T-helper 1 cell (primary cell): ENCODE data around the gene TMX3.

Experiments
- DNase-seq, 5 donors: peaks; one replicate each; pipeline ENCODE4 v3.0.0-alpha.2; 2012 to 2020
- total RNA-seq, 4 donors: gene quantifications; one replicate each; lab custom pipeline; 2026; lab: John Stamatoyannopoulos, UW

Gene TMX3, protein sequence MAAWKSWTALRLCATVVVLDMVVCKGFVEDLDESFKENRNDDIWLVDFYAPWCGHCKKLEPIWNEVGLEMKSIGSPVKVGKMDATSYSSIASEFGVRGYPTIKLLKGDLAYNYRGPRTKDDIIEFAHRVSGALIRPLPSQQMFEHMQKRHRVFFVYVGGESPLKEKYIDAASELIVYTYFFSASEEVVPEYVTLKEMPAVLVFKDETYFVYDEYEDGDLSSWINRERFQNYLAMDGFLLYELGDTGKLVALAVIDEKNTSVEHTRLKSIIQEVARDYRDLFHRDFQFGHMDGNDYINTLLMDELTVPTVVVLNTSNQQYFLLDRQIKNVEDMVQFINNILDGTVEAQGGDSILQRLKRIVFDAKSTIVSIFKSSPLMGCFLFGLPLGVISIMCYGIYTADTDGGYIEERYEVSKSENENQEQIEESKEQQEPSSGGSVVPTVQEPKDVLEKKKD
- total RNA-seq: 41.1 to 71.9 (median 55.1) reads per million in 4 donors

DNA sequence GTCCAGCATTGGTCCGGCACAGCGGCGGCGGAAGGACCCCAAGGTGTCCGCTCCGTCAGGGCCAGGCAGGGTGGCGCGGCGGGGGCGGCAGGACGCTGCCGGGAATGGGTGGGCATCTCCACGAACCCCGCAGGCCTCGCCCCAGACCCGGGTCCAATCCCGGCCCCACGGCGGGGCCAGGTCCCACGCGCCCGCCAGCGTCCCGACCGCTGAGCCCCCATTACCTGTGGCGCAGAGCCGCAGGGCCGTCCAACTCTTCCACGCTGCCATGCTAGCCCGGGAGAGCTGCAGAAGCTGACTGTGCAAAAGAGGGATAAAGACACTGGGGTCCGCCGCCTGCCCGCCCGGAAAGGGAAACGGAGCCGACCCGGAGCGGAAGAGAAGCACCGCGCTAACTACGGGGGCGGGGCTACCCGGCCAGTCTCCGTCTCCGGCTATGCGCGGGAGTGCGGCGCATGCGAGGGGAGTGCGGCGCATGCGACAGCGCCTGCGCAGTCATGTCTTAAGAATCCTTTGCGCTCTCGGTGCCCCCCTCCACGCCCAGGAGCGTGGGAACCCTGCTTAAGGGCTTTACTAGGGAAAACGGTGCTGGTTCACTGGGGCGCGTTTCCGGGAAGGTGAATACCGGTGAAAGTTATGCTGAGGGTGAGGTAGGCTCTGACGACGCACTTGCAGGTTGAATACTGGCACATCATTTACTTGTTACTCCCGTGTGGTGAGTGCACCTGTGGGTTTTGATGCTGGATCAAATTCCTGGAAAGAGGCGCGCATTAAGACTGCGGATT lies at the start of gene TMX3:
Gene TMX3 (minus strand): TSS at position 397 of the 785 bp plus-strand sequence. CDS start 127 bp downstream, at position 270.
- DNase-seq: peak; percentile 84 to 94 (median 88)

DNA sequence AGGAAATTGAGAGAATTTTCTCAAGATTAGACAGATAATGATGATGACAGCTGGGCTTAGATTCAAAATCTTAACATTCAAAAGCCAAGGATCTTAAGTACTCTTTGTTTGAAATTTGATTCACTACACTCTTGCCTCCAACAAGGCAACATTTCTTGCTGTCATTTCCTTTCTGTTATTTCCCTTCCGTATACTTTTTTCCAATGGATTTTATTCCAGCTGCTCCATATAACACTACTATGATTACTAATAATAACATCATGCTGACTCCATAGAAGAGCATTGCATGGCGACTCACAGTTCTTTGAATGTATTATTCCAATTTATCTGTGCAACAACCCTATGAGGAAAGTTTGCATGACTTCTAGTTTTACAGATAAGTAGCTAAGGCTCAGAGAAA lies 49.1 kb upstream of the TMX3 start:
- DNase-seq: no peak

DNA sequence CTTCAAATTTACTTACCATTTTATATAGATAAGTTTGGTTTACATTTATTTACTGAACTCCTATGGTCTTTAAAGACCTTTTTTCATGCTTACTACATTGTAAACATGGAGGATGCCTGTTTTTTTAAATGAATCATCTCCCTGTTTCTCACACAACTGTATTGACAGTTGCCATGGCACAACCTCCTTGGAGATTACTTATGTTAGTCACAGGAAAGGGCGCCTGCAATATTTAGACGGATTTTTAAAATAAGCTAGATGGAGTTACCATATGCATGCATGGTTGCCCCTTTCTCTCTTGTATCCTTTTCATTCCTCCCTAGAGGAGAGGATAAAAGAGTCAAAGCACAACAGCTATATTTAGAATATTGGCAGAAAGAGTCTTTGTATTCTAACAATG lies 48.2 kb upstream of the TMX3 start:
- DNase-seq: no peak

DNA sequence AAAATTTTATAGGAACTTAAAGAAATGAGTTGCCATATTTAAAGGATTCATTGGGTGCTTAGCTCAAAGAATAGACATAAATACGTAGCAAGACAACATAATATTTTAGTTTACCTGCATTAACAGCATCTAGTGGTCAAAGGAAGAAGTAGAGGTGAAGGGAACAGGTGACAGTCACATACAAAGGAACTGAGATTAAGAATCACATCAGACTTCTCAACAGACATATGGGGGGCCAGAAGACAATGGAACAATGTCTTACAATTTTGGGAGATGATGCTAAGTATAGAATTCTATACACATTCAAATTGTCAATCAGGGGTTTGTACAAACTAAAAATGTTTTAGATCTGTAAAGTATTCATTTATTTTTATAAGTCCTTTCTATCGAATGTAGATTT lies 44.4 kb upstream of the TMX3 start:
- DNase-seq: no peak

DNA sequence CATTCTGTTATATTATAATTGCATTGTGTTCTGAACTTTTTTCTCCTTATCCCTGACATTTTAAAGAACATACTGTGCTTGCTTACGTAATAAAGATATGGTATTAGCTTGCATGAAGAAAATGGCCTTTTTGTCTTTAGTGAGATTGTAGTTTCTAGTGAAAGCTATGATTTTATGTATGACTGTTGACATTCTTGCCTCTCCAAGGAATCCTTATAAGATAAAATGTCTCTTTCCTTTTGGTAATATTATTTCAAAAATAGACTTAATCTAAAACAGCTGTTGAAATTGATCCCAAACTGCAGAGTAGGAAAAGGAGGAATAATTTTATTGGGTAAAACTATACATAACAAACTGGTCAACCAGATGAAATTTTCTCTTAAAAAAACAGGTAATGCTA lies 42.2 kb upstream of the TMX3 start:
- DNase-seq: no peak

DNA sequence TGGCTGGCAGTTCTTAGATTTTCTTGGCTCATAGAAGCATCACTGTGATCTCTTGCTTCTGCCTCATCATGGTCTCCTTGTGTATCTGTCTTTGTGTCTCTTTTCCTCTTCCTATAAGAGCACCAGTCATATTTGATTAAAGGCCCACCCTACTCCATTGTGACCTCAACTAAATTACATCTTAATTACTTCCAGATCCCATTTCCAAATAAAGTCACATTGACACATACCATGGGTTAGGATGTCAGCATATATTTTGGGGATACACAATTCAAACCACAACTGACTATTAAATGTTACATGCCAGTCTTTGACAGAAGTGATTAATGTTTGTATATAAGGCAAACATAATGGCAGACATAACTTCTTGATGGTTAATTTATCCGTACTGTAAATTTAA lies 27.3 kb upstream of the TMX3 start:
- DNase-seq: no peak

DNA sequence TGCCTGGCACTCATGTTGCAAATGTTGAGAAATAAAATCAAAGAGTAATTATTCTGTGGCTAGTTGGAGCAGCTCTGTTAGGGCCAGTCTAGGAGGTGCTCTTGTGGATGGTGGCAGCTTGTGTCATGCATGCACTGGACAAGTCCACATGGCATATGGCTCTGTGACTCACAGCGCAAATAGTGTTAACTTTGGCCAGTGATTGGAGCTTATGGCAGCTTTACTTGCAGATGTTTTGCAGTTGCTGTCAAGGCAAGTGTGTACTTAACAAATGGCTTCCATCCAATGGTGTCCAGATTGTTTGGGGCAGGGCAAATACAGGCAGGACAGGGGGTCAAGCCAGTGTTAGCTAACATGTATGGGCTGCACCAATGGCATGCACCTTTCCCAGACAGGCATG lies 26.1 kb upstream of the TMX3 start:
- no peak for DNase-seq

DNA sequence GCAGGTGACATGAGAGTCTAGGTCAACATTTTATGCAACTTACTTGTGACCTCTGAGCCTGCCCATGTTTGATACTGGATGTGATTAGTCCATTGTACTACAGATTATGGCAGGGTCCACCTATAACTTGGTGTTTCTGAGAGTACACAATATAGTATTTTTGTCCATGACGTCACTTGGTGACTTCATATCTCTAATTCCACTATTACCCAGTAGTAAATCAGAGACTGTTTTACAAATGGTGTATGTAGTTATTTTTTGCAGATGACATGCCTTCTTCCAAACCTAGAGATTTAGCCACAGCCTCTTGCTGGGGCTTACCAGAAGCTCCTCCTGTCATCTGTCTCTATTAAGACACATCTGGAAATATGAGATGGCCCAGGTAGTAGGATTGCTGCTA lies 24.6 kb upstream of the TMX3 start:
- no peak for DNase-seq

DNA sequence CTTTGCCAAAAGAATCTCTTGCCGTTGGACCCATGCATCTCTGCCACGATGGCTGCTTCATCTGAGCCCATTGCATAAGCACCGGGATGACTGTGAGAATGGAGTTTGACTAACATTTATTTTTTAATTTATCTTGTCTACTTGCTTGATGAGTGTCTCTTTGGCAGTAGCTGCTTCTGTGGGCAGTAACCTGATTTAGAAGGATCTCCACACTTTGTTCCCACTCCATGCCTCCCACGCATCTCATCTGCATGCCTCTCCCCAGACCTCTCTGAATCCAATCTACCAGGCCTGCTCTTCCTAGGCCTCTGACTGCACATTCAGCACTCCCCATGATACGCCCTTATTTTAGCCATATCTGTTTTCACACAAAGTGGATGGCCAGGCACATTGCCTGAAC lies 23.7 kb upstream of the TMX3 start:
- no peak for DNase-seq

DNA sequence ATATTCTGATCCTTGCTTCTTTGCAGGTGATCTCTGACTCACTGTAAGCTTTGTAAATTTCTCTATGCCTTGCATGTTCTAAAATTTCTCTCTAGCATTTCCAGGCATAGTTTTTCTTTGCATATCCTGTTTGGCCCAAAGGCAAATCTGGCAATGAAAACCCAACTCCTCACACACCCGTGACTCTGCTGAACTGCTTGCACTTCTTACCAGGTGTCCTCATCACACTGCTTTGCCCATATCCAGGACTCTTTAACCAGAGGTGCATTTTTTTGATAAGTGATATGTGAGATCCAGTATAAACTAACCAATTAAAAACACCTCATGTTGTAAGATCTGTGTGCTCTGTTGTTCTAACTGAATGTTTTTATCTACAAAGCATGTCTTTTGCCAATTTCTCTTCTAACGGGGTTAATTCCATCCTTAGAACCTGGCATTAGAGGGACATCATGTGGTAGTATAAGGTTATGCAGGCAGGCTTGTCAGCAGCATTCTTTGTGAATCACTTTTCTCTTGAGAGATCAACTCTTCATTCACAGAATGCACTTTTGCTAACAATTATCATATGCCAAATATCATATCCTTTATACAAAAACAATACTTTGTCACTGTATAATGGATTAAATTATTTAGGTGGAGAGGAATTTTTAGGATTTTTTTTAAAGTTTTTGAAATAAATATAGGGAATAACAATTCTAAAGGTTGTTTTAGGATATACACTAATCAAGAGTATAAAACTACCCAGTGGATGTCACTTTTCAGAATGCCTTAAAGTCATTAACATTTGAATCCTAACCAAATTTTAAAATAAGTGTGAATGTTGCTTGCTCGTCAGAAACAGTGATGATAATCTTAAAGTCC lies 20.8 kb upstream of the TMX3 start:
- DNase-seq: peak in 1 of 5 donors; percentile 33

DNA sequence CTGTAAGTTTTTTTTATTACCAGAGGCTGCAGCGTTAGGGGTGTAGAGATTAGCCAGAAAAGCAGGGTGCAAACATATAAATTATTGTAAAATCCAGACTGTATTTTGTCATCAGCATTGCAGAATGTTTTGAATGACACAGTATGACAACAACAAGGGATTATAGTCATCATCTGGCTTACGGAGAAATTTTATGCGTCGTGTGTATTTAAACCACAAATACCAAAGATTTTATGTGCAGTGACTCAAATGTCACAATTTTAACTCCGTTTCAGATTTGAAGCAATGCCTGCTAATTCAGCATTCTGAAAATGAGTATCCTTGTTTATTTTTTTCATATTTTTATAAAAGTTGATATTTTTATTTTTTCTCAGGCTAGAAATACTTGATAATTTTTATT lies 19.4 kb upstream of the TMX3 start:
- DNase-seq: no peak

DNA sequence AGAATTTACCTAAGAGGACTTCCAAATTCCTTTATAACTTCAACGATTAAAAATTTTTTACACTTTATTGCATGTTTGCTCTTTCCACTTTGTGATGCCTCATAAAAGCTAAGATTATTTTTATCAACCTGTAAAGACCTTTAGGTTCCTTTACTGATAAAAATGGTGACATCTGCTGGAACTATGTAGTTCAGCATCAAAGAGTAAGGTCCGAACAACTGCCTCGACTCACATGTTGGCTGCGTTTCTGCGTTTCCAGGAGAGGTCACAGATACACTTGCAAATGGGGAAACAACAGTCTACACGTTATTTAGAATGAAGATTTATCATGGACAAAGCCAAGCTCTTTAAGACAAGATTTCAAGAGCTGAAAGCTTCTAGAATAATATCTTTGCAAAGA lies 18.8 kb upstream of the TMX3 start:
- no peak for DNase-seq

DNA sequence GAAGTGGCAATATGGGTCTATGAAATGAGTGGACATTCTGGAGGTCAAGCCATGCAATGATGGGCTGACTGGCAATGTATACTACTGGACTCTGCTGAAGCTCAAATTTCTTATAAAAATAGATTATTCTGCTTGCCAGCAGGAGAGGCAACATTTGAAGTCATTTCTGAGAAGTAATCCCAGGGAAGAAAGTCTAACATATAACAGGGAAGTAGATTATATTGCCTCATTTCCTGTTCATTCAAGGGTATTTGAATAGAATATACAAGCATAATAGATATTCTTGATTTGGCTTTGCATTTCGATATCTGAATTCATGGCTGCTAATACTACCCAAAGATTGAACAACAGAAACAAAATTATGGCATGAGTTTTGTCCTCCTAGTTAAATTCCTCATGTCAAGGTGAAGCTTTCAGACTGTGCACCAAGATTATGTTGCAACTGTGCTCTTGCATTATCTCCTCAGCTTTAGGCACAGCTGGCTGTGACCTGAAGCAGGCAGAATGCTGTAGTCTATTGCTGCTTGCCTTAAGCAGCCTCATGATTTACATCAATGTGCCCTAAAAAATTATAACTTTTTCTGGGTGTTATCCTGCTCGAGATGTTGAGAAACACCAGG lies 13.3 kb upstream of the TMX3 start:
- DNase-seq: no peak

DNA sequence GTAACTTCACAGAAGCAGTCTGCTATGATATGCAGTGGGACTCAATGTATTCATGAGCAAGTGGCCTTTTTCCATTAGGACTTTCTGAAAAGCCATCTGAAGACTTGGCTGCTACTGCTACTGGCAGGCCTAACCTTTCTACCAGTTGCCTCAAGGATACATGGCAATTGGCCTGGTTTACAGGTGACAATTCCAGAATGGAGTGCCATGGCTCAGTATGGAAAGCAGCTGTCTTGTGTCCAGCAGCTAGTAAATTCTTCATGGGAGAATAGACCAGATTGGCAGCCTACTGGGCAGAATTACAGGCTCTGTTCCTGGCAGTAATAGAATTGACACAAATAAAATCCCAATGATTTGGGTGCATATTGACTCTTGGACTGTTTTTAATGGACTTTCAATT lies 12.6 kb upstream of the TMX3 start:
- DNase-seq: no peak

DNA sequence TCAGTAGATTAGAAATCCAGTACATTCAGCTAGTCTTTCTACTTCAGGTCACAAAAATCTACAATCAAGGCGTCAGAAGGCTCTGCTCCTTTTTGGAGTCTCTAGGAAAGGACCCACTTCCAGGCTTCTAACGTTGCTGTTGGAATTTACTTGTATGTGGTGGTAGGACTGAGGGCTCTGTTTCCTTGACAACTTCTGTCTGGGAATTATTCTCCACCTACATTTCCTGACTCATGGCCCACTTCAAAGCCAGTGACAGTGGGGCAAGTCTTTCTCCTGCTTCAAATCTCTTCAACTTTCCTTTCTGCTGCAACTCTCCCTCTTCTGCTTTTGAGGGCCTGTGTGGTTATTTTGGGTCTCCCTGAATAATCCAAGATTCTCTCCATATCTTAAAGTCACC lies 10.4 kb upstream of the TMX3 start:
- DNase-seq: no peak

DNA sequence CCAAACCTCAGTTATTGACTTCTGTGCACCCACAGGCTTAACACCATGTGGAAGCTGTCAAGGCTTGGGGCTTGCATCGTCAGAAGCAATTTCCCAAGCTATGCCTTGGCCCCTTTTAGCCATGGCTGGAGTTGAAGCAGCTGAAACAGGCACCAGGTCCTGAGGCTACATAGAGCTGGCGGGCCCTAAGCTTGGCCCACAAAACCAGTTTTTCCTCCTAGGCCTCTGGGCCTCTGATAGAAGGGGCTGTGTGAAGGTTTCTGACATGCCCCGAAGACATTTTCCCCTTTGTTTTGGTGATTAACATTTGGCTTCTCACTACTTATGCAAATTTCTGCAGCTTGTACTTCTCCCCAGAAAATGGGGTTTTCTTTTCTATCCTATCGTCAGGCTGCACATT lies 9.1 kb upstream of the TMX3 start:
- no peak for DNase-seq

DNA sequence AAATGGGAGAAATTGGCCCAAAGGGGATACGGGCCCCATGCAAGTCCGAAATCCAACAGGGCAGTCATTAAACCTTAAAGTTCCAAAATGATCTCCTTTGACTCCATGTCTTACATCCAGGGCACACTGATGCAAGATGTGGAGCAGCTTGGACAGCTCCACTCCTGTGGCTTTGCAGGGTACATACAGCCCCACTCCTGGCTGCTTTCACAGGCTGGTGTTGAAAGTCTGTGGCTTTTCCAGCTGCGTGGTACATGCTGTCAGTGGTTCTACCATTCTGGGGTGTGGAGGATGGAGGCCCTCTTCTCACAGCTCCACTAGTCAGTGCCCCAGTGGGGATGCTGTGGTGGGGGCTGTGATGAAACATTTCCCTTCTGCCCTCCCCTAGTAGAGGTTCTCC lies 8.6 kb upstream of the TMX3 start:
- DNase-seq: no peak

DNA sequence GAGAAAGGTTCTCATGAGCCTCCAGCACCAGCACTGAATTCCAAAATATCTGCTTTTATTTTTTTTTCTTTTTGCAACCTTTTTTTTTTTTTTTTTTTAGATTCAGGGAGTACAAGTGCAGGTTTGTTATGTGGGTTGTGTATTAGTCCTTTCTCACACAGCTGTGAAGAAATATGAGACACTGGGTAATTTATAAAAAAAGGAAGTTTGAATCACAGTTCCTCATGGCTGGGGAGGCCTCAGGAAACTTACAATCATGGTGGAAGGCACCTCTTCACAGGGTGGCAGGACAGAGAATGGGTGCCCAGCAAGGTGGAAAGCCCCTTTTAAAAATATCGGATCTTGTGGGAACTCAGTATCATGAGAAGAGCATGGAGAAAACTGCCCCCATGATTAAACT lies 7.9 kb upstream of the TMX3 start:
- DNase-seq: no peak

DNA sequence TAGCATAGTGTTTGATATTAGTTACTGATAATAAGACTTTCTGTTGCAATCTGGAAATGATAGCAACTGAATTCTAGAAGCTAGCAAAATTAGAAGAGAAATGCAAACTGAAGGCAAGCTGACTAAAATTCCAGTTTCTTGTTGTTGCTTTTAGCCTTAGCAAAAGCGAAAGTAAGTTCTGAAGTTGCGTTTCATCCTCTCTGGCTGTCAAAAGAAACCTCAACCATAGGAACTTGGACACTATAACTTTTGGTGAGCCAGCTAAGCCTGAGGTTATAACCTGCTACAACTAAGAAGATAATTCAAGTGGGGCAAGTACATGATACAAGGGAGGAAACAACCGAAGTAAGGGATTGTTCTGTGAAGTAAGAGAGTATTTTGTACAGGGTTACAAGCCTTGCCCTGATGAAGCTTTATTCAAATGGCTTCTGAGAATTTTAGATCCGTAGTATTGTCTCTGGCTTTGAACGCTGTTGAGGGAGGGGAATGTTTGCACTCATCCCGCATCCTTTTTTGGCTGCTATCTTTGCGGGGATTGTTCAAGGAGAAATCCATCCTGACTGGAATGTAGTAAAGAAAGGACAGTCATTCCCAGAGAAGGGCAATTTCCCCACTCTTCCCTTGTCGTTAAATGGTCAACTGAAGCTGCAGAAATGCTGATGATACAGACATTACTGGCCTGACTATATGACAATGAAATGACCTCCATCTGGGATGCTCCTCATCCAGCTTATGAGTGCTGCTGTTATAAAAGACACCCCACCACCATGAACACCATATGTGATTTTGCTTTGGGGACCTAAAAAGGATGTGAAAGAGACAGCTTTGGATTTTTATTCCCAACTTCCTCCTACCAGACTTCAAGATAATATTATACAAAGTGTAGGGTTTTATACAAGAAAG lies 7.0 kb upstream of the TMX3 start:
- peak in 1 of 5 donors; percentile 53 for DNase-seq

DNA sequence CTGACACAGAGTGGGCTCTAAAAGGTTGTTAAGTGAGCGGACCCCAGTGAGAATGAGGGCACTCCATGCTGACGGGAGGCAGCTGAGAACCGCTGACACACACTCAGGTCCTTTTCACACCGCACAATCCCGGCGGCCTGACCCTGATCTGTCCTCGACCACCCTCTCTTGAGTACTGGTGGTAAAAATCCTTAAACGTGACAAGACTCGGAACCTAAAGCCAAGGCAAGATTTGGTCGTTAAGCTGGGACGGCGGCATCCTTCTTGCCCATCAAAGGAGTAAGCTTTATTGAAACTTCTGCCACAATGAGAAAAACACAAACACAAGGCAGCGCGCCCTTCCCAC lies 569 bp downstream of the TMX3 start:
- DNase-seq: peak in 2 of 5 donors; percentile 4 to 10

DNA sequence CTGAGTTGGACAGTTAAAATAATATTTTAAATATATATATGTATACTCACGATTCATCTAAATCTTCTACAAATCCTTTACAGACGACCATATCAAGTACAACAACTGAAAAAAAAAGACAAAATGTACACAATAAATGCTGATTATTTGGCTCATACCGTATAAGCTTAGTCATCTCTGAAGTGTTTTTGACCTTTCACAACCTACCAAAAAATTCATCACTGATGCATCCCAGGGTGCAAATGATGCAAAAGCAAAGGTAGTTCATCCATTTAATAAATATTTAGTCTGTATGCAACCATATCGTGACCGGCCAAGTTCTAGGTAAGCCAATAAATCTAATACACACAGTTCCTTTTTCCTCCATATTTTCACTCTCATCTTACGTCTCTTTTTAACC lies 1.1 kb downstream of the TMX3 start:
- DNase-seq: no peak

DNA sequence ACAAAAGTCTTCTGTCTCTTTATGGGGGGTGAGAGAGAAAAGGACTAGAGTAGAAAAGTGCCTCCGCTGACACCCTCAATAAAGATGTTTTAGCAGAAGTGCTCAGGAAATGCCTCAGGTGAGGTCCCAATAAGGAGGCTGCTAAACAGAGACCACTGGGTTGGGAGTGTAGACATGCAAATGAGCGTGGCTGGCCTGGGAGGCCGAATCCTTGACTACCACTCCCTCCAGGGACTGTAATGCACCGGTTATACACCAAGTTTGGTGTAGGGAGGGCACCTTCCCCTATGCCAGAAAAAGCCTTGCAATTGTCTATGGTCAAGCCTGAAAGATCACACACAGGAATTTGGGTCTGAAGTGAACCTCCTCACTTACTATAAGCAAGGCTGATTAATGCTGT lies 1.8 kb downstream of the TMX3 start:
- DNase-seq: no peak
